Right lobe of liver (tissue), 6 donors: ENCODE results near the gene ADH5. TPM values are rescaled to one million over a fixed set of nuclear protein-coding genes. Genes with fewer than 3 reads are reported as not detected.

Experiments
- ATAC-seq, 4 donors: fragments of 200-7000 bp; cut with Tn5 transposase; one replicate each; pipeline ENCODE4 v1.9.1; 2020; ENCODE audit warnings: mild to moderate bottlenecking in 4 of 4, moderate library complexity in 4 of 4
- DNase-seq, 3 donors: peaks; one replicate each; pipeline ENCODE4 v3.0.0-alpha.2; 2020
- H3K27ac ChIP-seq, 3 donors: fragments of 200-600 bp; one replicate each; pipeline ENCODE4 v1.8.0; 2022
- H3K27me3 ChIP-seq, 2 donors: fragments of 200-600 bp; one replicate each; pipeline ENCODE4 v1.8.0; 2022
- H3K36me3 ChIP-seq, 4 donors: fragments of 200-600 bp; sonication (generic) in 1 of 4; one replicate each; pipeline versions ENCODE4 v1.5.1 to v1.8.0; 2017 to 2022; ENCODE audit warnings: control low read depth in 1 of 4
- H3K4me1 ChIP-seq, 4 donors: fragments of 200-600 bp; sonication (generic) in 1 of 4; one replicate each; pipeline versions ENCODE4 v1.5.1 to v1.8.0; 2017 to 2022; ENCODE audit warnings: control low read depth in 1 of 4
- H3K4me3 ChIP-seq, 3 donors: fragments of 200-600 bp; one replicate each; pipeline ENCODE4 v1.8.0; 2022
- H3K9me3 ChIP-seq, 4 donors: fragments of 200-600 bp; sonication (generic) in 1 of 4; one replicate each; pipeline versions ENCODE4 v1.5.1 to v1.8.0; 2017 to 2022; ENCODE audit warnings: control low read depth in 1 of 4
- CTCF ChIP-seq, 4 donors: fragments of 200-600 bp in 3 of 4; fragments of 450-650 bp in 1 of 4; IDR thresholded peaks; one replicate each; pipeline versions ENCODE4 v1.5.1 to v1.8.0; 2016 to 2022; ENCODE audit warnings: antibody characterized with exemption in 4 of 4, mild to moderate bottlenecking in 2 of 4
- POLR2A ChIP-seq: fragments of 450-650 bp; IDR thresholded peaks from one replicate; pipeline ENCODE4 v1.6.1; 2017; ENCODE audit warnings: antibody characterized with exemption, mild to moderate bottlenecking
- WGBS: methylation state at CpG from one replicate; pipeline ENCODE4 v1.1.6; 2018; ENCODE audit warnings: low coverage, low lambda C conversion rate; ENCODE audit not compliant: insufficient coverage; ENCODE audit errors: missing lambda C conversion rate; 5-methylcytosine and 5-hydroxymethylcytosine counted together
- intact Hi-C, 2 donors: fragments of 100-400 bp; cut with DNase I; formaldehyde crosslinking; loops; one replicate each; pipeline versions ENCODE4 v1.11.2 to v1.14.1; 2022
- total RNA-seq, 6 experiments: library from RNA; depleted of rRNA in 2 of 6; stranded (reverse); fragments of >200 nt in 2 of 6; fragmentation: NEBNext Ultra II Directional in 3 of 6; extraction: Animal tissue kit (Norgen Biotek cat#: 25700) in 3 of 6; gene quantifications; one replicate each; pipeline versions ENCODE4 v1.1.0 to v1.2.4, GENCODE V29; 2016 to 2023
- donor health status: DM: no; HTN: yes; CAD: no.
- donor health status: DM: no; HTN: no; CAD: no.
- donor health status: DM: no; HTN: no; CAD: no.
- donor health status: DM: no; HTN: yes; CAD: no.
- donor health status: DM: no; HTN: yes; CAD: no.

ADH5 gene
- total RNA-seq, 6 experiments from 2014 or later: 109 to 170 (median 131) TPM

- Histone ChIP-seq H3K27ac (no peak overlapping the region), H3K9me3 (no peaks in the 10 kb centered on the region), H3K4me1 (no peaks in the 10 kb centered on the region), H3K36me3 (peaks cover 0 to 14% (median 2%) of the 10 kb centered on the region in 4 donors), H3K27me3 (no peaks in the 10 kb centered on the region), H3K4me3 (no peak overlapping the region)
- ATAC-seq: no peak
- intact Hi-C loops: no loop called here
- no peak for TF ChIP-seq CTCF (IDR thresholded peaks at IDR 0.05)
- TF ChIP-seq POLR2A: no peak
- no peak for DNase-seq
- 65% methylated on average over 3 of the region's 4 CpGs for WGBS
Measured at GRCh38 chr4:99062120-99062519, 26.5 kb downstream of the ADH5 start.

GRCh38 chr4:99061048-99061700 is 27.4 kb downstream of the ADH5 start:
- 93% methylated on average over 8 of the region's 8 CpGs for WGBS

GRCh38 chr4:99059550-99059949 is 29.0 kb downstream of the ADH5 start:
- intact Hi-C loops: no loop called here
- Histone ChIP-seq H3K36me3 (peaks cover 0 to 14% (median 2%) of the 10 kb centered on the region in 4 donors), H3K27ac (no peak overlapping the region), H3K4me1 (no peaks in the 10 kb centered on the region), H3K4me3 (no peak overlapping the region), H3K27me3 (no peaks in the 10 kb centered on the region), H3K9me3 (no peaks in the 10 kb centered on the region)
- WGBS: 93% methylated on average over 1 of the region's 1 CpG
- TF ChIP-seq CTCF (IDR thresholded peaks at IDR 0.05) (no peak), POLR2A (no peak)
- ATAC-seq: no peak
- DNase-seq: no peak

More at GRCh38 chr4:99061048-99061700, 27.4 kb downstream of the ADH5 start:
- TF ChIP-seq CTCF (IDR thresholded peaks at IDR 0.05) (no peak), POLR2A (no peak)
- ATAC-seq (no peak), DNase-seq (no peak)
- intact Hi-C loops: no loop called here
- Histone ChIP-seq H3K36me3 (peaks cover 0 to 14% (median 2%) of the 10 kb centered on the region in 4 donors), H3K27me3 (no peaks in the 10 kb centered on the region), H3K27ac (no peak overlapping the region), H3K4me3 (no peak overlapping the region), H3K4me1 (no peaks in the 10 kb centered on the region), H3K9me3 (no peaks in the 10 kb centered on the region)

GRCh38 chr4:99058228-99058627 is 30.4 kb downstream of the ADH5 start:
- no peak for DNase-seq
- Histone ChIP-seq H3K4me3 (no peak overlapping the region), H3K4me1 (no peaks in the 10 kb centered on the region), H3K36me3 (peaks cover 0 to 14% (median 2%) of the 10 kb centered on the region in 4 donors), H3K27ac (no peak overlapping the region), H3K27me3 (no peaks in the 10 kb centered on the region), H3K9me3 (no peaks in the 10 kb centered on the region)
- TF ChIP-seq POLR2A: no peak
- WGBS: 80% methylated on average over 1 of the region's 2 CpGs
- intact Hi-C loops: no loop called here
- ATAC-seq: no peak

- Histone ChIP-seq H3K4me1 (no peaks in the 10 kb centered on the region), H3K36me3 (peaks cover 0 to 8% (median 2%) of the 10 kb centered on the region in 4 donors)
- DNase-seq: no peak
Measured at GRCh38 chr4:99054428-99054994, 34.1 kb downstream of the ADH5 start.

More at GRCh38 chr4:99054428-99054994, 34.1 kb downstream of the ADH5 start:
- 71% methylated on average over 2 of the region's 3 CpGs for WGBS
- TF ChIP-seq POLR2A: no peak
- TF ChIP-seq CTCF (IDR thresholded peaks at IDR 0.05): no peak
- ATAC-seq: no peak
- Histone ChIP-seq H3K9me3 (no peaks in the 10 kb centered on the region), H3K27ac (no peak overlapping the region), H3K27me3 (no peaks in the 10 kb centered on the region), H3K4me3 (no peak overlapping the region)
- intact Hi-C loops: no loop called here
